NCI-H345 treated with DMSO at 0.1 percent for 48 hours (cell line): ENCODE results near the gene C2orf81.
"Not testable (repeated sequence)": the region's sequence is repeated elsewhere in the genome, so short reads cannot be mapped to it uniquely, and the experiment has no call there.

ENCODE experiments used
- DNase-seq: peaks from one replicate; lab custom pipeline; 2025; ENCODE audit not compliant: unreplicated experiment; lab: John Stamatoyannopoulos, UW

Gene C2orf81

DNA sequence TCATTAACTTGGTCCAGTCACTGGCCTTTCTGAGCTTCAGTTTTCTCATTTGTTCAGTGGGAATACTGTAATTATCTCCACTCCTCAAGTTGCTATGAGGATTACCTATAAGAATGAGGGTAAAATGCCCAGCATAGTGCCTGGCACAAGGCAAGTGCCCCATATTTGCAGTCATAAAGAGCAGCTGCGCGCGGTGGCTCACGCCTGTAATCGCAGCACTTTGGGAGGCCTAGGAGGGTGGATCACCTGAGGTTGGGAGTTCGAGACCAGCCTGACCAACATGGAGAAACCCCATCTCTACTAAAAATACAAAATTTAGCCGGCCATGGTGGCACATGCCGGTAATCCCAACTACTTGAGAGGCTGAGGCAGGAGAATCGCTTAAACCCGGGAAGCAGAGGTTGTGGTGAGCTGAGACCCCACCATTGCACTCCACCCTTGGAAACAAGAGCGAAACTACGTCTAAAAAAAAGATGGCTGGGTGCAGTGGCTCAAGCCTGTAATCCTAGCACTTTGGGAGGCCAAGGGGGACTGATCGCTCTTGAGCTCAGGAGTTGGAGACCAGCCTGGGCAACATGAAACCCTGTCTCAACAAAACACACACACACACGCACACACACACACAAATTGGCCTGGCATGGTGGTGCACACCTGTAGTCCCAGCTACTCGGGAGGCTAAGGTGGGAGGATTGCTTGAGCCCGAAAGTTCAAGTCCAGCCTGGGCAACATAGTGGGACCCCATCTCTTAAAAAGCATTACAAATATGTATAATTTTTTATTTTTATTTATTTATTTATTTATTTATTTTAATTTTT, 21.3 kb upstream of the C2orf81 start:
- DNase-seq: not testable (repeated sequence)

DNA sequence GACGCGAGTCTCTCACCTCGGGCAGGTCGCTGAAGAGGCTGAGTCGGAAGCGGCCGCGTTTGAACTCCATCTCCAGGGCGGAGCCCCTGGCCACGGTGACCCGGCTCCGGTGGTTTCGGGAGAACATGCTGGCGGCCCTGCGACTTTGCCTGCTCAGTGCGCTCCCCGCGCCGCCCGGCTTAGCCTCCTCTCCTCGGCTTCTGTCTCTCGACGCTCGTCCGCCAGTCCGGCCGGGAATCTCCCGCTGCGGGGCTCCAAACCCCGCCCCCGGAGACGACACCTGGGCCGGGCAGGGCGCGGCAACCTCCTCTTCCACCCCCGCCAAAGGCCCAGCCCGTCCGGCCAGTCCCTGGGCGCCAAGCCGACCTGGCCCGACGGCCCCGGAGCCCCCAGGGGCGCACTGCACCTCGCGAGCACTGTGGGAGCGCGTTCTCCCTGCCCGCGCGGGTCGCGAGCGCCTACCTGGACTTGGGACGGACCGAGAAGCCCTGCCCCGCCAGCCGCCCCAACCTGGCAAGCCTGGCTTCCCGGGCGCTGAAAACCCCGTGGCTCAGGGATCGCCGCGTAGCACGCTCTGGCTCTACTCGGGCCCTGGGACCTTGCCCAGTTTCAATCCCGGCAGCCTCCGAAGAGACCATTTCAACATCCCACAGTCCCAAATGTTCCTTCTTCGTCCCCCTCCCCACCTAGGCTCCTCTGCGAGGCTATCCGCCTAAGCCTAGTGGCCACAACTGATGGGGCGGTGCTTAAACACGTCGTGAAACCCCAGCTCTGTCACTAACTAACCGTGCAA, 20.5 kb upstream of the C2orf81 start, which contains the start of gene RTKN:
RTKN (minus strand) TSS at position 248 of the 793 bp plus-strand sequence; CDS start at position 127, 121 bp downstream.
- DNase-seq: no peak

DNA sequence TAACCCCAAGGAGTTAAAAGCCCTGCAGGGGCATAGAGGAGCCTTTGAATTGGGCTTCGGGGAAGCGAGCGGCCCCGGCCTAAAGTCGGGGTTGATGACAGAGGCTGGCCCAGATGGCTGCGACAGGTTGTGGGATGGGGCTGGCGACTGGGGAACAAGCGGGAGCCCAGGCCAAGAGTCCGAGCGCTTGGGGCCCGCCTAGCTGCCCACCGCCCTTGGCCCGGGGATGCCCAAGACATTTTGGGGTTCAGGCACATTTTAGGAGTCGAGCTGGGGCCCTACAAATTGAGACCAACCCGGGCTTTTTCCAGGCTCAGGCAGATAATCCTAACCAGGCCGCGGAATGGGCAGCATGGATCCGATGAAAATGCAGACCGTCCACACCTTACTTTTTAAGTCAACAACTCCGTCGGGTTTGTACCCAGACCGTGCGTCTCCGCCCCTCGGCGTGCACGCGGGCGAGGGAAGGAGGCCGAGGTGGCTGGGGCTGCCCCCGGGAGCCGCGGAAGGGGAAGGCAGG, 19.8 kb upstream of the C2orf81 start:
- DNase-seq: no peak

DNA sequence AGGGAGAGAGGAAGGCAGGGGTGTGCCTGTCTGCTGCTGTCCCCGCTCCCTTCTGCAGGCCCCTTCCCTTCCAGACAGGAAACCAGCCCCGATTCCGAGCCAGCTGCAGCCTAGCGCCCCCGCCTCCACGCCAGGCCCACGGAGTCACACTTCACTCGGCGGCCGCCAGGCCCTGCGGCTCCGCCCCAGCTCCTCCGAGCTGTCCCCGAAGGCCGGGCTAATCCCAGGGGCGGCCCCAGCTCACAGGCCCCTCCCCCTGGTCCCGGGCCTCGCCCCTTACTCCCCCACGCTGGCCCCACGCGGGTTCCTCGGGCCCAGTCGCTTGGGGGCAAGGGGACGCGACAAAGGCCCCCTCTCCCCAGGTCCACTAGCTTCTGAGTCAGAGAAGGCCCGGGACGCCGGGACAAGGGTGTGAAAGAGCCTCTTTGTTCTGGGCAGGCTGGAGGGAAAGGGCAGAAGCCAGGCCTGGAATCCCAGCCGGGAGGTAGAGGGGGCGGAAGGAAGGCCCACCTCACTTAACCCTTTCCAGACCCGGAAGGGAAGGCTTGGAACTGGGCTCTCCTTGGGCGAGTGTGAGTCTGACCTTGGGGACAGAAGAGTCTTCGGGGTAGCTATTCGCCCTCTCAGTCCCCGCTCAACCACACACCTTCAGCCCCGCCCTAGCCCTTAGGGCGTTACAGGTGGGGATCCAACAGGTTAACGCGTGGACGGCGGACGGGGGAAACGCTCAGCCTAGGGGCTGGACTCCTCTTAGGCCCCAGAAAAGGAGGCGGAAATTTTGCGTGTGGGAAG, 19.2 kb upstream of the C2orf81 start:
- DNase-seq: no peak

DNA sequence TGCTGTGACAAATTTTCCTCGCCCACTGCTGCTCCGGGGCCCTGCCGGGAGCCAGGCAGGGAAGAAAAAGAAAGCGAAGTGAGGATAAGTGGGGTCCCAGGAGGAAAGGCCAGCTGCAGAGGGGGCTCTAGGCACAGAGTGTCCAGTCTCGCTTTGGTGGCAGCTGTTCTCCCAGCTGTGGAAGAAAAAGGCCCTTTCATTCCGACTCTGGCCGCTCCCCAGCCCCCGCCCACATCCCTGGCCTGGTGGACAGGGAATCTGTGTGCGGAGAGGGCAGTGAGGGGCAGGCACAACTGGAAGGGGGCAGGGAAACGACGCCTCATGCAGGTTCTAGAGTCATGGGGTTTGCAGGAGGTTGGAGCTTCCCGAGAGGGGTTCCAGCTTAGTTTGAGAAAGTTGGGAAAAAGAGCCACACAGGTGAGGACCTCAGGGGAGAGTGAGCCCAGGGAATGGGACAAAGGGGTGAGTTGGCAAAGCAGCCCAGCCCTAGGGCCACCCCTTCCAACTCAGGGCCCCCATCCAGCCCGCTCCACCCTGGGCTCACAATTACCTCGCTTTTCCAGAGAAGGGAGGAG, 18.5 kb upstream of the C2orf81 start:
- DNase-seq: no peak

DNA sequence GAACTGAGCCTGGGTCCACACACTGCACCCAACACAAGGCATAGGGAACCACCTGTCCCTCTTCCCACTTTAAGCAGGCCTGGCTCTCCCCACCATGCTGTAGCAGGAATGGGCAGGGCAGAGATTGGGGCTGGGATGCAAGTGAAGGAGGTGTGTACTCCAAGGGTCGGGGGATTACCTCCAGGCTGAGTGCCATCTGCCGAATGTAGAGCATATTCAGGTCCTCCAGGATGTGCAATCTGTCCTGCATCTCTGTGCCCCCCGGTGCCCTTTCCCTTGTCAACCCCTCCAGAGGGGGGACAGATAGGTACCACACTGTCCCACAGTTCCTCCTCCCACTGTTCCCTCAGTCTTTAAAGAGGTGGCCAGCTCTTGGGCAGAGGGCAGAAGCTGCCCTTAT, 18.0 kb upstream of the C2orf81 start:
- DNase-seq: no peak

DNA sequence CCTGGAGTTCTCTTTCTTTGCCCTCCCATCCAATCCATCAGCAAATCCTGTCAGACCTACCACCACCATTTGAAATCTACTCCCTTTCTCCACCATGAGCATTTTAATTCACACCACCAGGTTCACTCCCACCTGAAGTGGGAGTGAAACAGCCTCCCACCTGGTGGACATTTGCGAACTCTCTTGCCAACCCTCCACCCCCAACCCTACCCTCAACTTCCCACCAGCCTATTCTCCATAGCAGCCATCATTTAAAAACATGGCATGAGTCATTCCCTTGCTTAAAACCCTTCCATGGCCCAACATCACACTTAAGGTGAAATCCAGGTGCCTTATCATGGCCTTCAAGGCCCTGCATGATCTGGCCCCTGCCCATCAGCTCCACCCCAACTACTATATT, 16.8 kb upstream of the C2orf81 start:
- DNase-seq: no peak

DNA sequence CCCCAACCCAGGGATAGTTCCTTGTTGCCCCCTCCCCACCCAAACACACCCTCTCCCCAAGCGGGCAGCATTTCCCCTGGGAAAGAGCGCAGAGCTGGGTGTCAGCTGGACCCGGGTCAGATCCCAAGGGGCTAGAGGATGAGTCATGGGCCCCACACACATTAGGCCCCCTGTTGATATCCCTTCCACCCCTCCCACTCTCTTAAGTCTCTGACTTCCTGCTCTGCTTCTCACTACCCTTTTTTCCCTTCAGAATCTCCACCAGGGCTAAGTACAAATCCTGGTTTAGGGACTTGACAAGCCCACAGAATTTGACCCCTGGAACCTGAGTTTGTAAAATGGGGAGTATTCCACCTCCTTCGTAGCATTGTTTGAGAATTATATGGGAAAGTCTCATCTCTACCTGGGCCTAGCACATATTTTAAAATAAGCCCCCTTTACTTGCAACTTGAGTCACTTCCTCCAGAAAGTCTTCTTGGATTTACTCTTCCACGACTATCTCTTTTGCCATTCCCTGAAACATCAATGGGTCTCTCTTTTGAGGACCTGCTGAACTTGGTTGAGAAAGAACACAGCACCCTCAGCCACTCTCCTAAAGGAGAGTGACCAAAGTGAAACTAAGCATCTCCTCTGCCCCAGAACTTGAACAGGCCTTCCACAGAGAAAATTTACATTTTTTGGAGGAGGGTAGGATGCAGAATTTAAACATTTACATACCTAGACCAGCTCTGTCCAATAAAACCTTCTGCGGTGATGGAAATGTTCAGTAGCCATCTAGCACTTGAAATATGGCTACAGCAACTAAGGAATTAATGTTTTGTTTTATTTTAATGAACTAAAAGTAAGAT, 15.7 kb upstream of the C2orf81 start:
- DNase-seq: no peak

DNA sequence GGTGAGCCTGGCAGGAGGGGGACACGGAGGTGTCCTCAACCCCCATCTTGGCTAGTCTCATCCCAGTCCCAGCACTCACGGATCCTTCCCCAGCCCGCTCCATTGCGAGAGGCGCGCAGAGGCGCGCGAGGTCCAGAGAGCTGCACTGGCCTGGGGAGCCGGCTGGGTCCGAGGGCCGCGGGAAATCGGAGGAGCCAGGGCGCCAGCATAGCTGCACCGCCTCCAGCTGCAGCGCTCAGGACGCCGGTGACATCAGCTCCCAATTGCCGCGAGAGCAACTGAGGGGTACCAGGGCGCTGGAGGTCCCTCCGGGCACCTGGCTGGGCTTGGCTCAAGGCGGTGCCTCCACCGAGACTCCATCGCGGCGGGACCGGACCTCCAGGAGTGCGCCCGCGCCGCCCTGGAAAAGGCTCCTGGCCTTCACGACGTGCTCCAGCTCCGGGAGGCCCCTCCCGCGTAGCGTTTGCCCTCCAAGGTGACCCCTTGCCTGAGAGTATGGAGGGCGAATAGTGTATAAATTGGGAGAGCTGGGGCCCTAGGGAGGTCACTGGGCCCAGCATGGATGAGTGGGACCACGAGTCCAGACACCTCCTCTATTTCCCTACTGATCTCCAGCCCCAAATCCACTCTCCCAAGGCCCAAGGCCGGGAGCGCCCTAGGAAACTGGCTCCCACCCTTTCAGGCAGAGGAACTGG, 14.8 kb upstream of the C2orf81 start:
- DNase-seq: no peak

DNA sequence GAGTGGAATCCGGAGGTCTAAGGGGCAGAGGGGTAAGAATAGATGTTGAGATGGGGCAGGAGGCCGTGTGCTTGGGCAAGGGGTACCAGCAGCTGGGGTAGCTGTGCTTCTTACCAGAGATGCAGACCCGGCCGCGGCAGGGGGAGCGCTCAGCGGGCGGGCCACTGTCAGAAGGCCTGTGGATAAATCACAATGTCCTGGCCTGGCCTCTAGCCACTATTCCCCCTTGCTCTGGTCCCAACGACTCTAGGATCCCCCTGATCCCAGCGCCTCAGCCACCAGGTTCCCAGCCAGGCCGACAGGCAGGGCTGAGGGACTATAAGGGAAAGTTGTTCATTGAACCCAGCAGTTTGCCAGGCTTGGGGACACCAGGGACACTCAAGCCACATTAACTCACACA, 9.1 kb upstream of the C2orf81 start:
- DNase-seq: no peak

DNA sequence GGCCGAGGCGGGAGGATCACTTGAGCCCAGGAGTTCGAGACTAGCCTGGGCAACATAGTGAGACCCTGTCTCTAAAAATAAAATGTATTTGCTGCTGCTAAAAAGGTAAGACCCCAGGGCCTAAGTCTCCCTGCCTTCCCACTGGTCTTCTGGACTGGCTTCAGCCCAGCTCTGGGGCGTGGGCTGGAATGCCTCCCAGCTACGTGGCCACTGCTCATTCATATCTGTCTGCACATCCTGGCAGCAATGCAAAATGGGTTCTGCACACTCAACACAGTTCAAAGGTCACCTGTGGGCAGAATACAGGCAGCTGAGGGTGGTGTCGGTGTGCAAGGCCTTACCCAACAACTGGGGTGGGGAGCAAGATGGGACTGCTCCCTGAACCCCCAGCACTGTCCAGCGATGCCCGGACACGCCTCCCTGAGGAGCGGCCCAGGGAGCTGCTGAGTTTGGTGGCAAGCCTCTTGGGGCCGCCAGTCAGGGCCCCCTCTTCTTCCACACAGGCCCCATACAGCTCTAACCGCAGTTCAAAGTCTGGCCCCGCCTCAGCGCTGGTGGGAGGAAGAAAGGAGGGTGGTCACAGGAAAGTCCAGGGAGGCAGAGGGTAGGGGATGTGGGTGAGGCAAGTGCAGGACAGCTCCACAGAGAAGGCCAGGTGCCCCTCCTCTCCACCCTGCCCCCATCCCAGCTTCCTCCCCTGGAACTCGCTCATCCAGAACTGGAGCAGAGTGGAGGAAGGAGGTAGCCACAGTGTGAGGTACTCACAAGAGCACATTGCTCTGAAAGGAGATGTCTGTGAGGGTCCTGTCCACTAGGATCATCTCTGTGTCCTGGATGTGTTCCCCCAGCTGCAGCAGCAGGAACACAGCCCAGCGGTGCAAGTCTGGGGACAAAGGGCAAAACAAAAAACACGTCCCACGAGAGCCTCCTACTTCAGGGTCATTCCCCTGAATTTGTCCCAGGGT, 8.3 kb upstream of the C2orf81 start:
- no peak for DNase-seq

DNA sequence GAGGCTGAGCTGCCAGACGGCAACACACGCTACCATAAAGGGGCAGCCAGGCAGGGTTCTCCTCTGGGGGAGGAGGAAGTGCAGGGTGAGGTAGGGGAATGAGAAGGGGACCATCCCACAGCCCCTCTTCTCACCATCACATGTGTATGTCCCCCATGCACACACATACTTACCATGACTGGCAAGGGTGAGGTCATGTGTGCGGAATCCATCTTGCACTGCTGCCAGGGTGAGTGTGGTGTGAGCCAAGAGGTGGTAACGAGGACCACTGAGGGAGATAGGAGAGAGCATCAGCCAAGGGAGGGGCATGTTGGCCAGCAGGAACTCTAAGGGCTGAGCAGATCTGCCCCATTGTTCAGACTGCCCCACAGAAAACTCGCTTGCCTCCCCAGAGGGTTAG, 7.3 kb upstream of the C2orf81 start:
- DNase-seq: no peak

DNA sequence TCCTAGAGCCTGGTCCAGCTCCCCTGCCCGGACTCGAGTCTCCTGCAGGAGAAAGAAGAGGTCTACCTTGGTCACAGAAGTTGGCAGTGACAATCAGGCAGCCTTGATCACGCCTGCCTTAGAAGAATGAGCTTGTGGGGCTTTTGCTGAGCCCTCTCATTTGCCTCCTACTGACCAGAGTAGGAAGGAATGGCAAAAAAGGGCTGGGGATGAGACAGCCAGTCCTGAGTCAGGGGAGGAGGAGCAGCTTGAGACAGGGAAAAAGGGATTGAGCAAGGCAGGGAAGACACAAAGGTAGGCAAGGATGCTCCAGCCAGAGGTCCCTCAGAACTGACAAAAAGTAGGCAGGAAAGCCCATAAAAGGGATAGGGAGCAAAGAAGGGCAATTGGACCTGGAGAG, 6.1 kb upstream of the C2orf81 start:
- no peak for DNase-seq

DNA sequence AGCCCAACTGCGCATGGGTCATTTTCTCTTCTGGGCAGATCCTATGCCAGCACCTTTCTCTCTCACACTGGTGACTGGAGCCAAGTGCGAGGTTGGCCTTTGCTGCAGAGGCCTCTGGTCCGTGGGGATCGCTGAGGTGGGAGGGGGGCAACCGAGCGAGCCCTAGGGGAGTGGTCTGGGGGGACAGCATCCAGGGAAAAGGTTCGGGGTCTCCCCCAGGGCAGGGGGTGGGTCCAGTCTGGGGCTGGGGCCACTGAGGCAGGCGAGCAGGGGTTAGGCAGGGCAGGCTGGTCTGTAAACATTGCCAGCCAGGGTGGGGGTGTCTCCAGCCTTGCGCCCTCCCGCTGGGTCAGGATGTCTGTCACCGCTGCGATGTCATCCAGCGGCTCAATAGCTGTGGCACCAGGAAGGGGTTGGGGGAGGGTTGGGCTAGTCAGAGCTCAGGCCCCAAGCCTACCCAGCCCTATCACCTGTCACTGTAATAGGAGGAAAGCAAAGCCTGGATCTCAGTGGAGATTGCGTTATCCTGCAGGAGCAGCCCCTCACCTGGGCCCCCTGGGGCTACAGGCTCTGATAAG, 4.9 kb upstream of the C2orf81 start:
- no peak for DNase-seq

DNA sequence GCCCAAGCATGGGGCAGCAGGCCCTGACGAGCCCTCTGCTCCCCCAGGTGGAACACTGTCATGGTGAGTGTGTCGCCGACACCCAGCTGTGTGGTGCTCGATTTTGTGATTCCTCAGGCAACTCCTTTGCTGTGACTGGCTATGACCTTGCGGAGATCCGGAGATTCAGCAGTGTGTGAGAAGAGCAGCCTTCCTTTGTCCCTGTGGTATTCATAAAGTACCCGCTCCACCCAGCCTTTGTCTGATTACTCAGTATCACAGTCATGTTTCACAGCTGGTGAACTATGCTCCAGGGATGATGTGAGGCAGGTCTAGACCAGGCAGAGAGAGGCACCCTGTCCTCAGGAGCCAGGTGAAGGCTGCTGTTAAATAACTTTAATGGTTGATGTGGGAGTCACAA, 4.1 kb upstream of the C2orf81 start:
- no peak for DNase-seq

DNA sequence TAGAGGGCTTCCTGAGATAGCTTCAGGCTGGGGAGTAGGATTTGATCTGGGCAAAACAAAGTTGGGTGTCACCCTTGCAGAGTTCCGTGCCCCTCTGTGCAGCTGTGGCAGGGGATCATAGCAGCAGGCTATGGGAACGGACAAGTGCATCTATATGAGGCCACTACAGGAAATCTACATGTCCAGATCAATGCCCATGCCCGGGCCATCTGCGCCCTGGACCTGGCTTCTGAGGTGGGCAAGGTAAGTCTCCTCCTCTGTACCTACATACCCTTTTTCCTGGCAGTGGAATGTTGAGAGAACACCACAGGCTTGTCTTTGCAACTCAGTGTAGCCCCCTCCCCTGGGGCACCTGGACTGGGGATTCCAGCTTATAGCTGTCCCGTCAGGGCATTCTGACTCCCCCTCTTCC, 3.6 kb upstream of the C2orf81 start:
- no peak for DNase-seq

DNA sequence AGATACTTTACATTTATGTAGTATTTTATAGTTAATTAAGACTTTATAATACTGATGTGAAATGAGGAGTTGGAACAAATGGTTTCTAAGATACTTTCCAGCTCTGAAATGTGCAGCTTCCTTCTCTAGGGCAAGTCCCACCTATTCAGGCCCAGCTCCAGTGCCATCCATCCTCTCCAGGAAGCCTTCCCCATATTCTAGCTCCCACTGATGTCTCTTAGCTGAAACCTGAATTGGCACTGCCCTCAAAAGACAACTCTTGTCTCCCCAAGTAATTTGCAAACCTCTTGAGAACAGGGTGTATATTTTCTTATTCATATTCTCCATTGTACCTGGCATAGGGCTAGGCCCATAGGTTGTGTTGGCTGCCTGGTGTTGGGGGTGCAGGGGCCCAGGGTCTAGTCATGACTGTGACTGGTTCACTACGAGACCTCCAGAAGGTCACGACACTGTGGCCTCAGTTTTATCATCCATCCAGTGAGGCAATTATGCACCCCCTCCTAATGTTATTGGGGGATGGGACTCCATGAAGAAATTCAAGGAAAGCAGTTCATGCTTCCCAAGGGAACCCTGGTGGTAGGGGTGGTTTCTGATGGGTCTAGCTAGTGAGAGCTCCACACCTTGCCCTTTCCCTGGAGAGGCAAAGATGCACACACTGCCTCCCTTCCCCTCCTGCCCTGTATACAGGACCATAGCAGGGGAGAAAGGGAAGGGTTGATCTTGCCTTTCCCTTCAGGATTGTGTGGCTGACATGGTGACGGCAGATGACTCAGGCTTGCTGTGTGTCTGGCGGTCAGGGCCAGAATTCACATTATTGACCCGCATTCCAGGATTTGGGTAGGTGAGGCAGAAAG, 2.9 kb upstream of the C2orf81 start:
- DNase-seq: no peak
